Activated CD8-positive, alpha-beta memory T cell treated with anti-CD3 and anti-CD28 coated beads, Interleukin-2, amount 50 U/mL, for 4 hours (primary cell): ENCODE measurements around the gene SLC5A12.
"Not testable (repeated sequence)": the region's sequence is repeated elsewhere in the genome, so short reads cannot be mapped to it uniquely, and the experiment has no call there.

Source experiments
- DNase-seq: peaks from one replicate; pipeline ENCODE4 v3.0.0-alpha.2; 2020

Gene SLC5A12

DNA sequence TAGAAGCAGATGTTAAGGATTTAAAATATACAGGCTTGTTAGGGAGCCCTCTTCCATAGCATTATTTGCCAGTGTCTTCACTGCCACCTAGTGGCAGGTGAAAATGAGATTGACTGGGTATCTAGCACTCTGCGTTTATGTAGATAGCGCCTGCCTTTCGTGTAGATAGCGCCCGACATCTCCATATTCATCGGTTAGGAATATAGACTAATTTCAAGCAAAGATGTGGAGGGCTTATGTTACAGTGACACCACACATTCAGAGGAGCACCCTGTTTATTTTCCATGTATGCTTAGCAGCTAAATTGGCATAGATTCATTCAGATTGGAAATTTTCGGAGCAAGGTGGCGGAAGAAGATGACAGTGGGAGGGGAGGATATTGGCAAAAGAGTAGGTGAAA is 72.0 kb downstream of the SLC5A12 start:
- no peak for DNase-seq

DNA sequence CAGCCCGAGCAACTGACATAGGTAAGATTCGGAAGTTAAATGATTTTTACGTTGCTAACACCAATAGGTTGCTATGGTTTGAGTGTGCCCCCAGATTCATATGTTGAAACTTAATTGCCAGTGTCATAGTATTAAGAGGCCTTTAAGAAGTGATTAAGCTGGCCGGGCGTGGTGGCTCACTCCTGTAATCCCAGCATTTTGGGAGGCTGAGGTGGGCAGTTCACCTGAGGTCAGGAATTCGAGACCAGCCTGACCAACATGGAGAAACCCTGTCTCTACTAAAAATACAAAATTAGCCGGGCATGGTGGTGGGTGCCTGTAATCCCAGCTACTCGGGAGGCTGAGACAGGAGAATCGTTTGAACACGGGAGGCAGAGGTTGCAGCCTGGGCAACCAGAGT is 78.5 kb downstream of the SLC5A12 start:
- DNase-seq, result not testable (repeated sequence)

DNA sequence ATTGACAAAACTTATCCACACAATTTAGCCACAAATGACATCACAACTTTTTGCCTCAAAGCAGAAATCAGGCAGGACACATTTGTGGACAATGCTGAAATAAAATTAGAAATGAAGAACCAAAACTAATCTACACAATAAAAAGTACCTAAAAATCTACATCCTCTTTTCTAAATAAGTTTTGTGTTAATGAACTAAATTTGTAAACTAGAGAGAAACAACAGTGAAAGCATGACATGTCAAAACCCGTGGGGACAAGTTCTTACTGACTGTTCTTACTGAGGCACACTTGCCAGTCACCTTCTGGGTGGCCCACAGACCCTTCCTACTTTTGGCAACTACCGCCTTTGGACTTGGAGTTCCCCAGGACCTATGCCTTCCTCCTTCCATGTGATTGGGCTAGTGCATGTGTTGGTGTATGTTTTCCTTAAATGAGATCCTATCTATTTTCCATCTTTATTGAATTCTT is 89.1 kb downstream of the SLC5A12 start:
- no peak for DNase-seq

DNA sequence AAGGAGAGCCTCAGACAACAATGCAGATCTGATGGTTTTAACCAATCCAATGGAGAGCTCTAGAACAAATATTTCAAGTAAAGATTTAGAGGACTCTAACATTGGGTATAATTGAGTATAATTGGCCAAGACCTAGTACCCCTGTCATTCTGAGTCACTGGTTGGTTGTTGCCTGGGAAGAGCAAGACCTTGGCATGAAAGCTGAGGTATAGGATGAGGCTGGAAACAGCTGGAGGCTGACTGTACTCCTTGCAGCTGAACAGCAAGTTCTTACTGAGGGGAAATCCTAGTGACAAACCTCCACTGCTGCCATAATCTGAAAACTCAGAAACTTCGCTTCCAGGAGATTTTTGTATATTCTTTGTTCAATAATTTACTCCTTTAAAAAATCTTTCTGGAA is 95.5 kb downstream of the SLC5A12 start:
- DNase-seq, result no peak

GRCh38 chr11:26623076-26623659 is 98.7 kb downstream of the SLC5A12 start:
- no peak for DNase-seq

GRCh38 chr11:26622181-26622580 is 99.7 kb downstream of the SLC5A12 start:
- no peak for DNase-seq

DNA sequence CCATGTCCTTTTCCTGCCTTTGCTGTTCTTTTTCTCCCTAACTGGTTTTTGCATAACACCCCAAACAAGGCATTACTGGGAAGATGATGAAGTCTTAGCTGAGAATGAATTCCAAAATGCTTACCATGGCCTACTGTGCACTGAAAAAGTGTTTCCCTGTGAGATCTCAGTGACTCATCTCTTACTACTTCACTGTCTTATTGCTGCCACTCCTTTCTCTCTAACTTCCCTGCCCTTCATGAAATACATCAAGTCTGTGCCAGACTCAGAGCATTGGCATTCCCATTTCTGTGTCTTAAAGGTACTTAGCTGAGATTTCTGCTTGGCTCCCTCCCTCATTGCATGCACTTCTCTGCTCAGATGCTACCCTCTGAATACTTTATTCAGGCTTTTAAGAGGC is 100.7 kb downstream of the SLC5A12 start:
- no peak for DNase-seq

DNA sequence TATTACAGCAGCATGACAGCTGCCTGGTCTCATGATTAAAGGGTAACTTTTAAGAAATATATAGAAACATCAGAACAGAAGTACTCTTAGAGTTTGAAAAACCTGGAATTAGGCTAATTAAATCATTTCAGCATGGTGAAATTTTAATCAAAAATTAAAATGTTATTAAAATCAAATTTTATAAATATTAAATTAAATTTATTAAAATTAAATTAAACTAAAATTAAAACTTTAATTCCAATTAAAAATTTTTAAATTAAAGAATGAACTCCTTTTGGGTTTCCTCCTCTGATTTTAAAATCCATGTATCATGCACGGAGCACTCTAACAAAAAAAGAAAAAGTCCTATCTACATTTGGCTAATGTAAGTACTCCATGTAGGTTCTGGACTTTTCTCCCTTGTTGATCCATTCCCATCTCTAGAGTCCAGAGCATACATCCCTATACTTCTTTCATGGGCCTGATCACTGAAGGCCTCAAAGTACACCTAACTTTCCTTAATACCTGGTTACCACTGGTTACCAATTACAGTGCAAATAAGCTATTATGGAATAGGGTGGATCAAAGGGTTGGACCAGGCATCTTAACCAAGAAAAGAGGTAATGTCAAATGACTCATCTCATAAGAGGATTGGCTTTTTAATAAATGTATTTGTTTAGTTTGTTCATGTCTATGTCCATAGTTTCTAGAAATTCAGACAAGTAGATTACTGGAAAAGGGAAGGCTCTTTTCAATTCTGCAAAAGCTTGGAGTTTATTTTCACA is 101.4 kb downstream of the SLC5A12 start:
- DNase-seq, result no peak

DNA sequence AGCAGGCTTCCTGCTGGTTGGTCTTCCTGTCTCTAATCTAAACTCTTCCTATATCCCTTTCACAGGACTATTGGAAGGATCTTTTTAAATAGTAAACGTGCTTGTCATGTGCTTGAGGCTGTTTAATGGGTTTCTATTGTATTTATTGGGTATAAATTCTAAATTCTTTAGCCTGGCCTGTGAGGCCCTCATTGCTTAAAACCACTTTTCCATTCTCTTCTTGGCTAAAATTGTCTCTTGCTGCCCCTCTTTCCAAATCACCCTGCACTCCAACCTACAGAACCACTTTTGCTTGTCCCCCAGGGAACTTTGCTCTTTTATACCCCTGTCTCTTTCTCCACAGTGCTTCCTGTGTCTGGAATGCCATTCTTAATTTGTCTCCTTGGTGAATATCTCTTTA is 103.4 kb downstream of the SLC5A12 start:
- no peak for DNase-seq
